GM19035 (cell line): Measurements from ENCODE around the gene FUNDC2.

Experiments used
- ATAC-seq: cut with Tn5 transposase; IDR thresholded peaks from one replicate; pipeline ENCODE4 v1.9.1; 2021; ENCODE audit not compliant: unreplicated experiment

FUNDC2 gene

DNA sequence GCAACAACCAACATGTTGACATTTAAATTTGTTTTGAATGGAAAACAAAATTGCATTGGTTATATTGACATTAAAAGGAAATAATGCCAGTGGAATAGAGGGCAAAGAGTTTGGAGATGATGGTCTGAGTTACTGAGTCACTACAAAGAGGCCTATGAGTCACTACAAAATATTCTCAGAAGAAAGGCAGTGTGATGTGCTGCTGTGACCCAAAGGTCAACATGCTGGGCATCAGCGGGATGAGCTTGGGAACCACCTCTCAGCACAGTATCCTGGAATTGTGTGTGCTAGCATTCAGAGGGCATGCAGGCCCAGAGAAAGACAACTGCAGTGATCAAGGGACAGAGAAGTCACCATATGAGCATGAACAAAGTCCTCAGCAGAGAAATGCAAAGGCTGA, 41.5 kb downstream of the FUNDC2 start:
- no peak for ATAC-seq

DNA sequence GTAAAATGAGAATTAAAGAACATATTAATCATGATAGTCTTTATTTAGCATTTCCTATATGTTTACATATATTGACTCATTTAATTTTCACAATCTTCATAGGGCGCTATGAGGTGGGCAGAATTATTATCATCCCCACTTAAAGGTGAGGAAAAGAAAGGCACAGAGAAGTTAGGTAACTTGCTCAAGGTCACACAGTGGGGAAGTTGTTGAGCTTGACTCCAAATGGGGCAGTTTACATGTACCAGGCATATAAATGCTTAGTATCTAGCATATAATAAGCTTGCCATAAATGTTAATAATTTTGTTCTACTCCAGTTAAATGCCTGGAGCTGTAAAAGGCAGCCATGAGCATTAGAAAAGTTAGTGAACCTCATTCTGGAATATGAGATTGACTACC, 42.8 kb downstream of the FUNDC2 start:
- no peak for ATAC-seq

DNA sequence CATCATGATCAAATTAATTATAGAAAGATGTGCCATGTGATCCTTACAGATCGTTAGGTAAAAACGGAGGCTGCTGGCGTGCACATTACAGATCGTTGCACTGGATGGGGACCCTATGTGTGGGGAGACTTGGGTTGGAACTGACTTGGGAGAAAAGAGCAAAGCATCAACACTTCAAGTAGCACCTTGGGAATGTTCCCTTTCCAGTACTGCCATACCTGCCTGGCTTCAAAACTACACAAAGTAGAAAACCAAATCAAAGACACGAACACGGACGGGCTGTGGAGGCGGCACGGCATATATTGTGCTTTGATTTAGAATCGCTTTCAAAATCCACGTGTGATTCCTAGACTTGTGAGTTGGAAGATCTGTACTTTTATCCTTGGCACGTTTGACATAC, 43.4 kb downstream of the FUNDC2 start:
- ATAC-seq = no peak

GRCh38 chrX:155070663-155070974, 44.0 kb downstream of the FUNDC2 start:
- peak; percentile 24 for ATAC-seq

DNA sequence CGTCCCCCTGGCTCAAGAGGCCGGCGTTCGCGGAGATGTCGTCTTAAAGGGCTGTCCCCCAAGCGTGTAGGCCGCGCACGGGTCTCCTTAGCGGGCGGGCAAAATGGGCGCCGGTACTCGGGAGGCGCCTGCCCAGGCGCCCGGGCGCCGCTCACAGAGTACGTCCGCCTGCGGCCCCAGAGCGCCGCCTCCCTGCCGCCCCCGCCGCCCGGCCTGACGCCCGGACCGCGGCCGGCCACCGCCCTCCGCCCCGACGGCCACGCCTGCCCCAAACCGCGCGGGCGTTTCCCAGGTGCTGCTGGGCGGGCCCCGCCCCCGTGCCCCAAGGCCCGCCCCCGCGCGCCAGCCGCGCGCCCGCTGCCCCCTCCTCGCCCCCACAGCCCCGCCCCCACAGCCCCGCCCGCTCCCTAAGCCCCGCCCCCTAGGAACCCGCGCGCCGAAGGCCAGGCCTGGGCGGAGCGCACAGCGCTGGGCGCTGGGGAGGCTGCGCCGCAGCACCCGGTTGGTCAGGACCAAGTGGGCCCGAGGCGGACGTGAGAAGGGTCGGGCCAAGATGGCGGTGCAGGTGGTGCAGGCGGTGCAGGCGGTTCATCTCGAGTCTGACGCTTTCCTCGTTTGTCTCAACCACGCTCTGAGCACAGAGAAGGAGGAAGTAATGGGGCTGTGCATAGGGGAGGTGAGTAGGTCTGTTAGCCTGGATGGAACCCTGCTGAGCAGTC, 44.5 kb downstream of the FUNDC2 start, which contains the start of the genes BRCC3, CMC4 and MTCP1:
Gene BRCC3, plus strand, starts transcription at position 534 of the 719 bp plus-strand sequence. Its CDS starts 20 bp downstream, at position 554.
Gene CMC4, minus strand, starts transcription at position 162 of the 719 bp plus-strand sequence. CDS start 7,113 bp downstream, outside the sequence.
Gene MTCP1, minus strand, starts transcription at position 162 of the 719 bp plus-strand sequence. CDS start 5,126 bp downstream, outside the sequence.
- peak; percentile 90 for ATAC-seq

DNA sequence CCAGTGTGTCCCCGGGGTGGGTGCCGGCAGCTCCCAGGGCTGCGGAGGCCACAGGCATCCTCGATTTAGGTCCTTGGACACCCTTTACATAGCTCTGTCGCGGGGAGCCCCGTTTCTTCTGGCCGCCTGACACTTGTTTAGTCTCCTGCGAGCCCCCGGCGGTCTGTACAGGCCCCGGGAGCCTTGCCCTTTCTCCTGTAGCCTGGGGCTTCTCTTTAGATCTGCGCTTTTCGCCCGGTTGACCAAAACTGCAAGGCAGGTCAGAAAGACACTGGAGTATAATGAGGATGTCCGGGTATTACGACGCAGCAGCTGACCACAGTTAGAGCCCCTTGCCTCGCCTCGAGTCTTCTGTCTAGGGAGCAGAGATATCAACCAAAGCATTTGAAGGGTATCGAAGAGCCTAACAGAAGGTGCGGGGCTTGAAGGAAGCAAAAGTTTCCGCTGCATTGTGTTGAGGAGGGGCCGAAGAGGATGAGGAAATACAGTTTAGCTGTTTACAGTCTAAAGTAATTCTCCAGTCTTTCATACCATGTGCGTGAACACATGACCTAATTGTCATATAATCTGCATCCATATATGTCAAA, 45.1 kb downstream of the FUNDC2 start:
- peak; percentile 35 for ATAC-seq

DNA sequence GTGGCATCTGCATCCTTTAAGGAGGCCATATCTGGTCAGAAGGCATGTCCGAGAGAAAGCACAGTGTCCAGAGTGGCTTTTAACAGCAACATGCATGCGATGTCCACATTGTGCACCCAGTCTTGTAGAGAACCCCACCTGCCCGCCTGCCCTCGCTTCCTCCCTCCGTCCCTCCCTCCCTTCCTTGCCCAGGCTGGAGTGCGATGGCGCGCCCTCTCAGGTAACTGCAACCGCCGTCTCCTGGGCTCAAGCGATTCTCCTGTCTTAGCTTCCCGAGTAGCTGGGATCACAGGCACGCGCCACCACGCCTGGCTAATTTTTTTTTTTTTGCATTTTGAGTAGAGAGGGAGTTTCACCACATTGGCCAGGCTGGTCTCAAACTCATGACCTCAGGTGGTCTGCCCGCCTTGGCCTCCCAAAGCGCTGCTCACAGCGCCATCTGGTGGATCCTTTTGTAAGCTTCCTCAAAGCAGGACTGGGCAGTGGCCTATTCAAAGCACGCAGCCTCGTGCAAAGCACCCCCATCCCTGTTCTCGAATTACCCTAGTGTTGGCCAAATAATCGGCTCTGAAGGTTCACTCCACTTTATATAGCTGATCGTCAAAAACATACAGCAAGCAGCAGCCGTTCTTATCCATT, 59.7 kb downstream of the FUNDC2 start:
- ATAC-seq = no peak

GRCh38 chrX:155086961-155087735, 60.5 kb downstream of the FUNDC2 start:
- no peak for ATAC-seq

DNA sequence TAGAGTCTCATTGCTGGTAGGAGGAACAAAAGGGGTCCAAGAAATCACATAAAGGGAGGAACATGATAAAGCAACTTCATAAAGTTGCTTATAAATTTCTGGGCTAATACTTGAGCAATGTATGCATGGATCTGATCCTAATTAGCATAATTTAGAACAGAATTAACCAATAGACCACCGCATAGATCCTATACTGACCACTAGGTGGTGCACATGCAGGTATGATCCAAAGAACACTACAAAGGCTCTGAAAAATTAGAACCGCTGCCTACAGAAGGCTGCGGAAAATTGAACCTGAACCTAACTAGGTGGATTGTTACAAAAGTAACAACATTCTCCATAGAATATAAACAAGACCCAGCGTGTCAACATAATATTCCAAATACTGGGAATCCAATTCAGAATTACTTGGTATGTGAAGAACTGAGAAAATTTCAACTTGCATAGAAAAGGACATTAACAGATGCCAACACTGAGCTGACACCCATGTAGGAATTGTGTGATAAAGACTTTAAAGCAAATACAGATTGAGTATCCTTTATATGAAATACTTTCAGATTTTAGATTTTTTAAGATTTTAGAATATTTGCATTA, 67.9 kb downstream of the FUNDC2 start:
- no peak for ATAC-seq

GRCh38 chrX:155105919-155106318, 79.3 kb downstream of the FUNDC2 start:
- no peak for ATAC-seq

- ATAC-seq = no peak
Measured at GRCh38 chrX:155108427-155108826, 81.8 kb downstream of the FUNDC2 start.
